T-helper 2 cell treated with Interferon-gamma antibody and Interleukin-4, amounts not matched to agents 100 ng/mL and 5 ng/mL, for 36 hours (primary cell): ENCODE results near the gene RIMS3. TPM values are rescaled to one million over a fixed set of nuclear protein-coding genes. Genes with fewer than 3 reads are reported as not detected.

Source experiments
- intact Hi-C: fragments of 100-400 bp; cut with micrococcal nuclease; formaldehyde crosslinking; loops from one replicate; pipeline ENCODE4 v1.15.1; 2023
- total RNA-seq: library from RNA; stranded (reverse); gene quantifications from 2 replicates; pipeline ENCODE4 v1.2.3, GENCODE V29; 2022

Gene RIMS3
- total RNA-seq, 1 donor from 2014 or later: 2.5 TPM

DNA sequence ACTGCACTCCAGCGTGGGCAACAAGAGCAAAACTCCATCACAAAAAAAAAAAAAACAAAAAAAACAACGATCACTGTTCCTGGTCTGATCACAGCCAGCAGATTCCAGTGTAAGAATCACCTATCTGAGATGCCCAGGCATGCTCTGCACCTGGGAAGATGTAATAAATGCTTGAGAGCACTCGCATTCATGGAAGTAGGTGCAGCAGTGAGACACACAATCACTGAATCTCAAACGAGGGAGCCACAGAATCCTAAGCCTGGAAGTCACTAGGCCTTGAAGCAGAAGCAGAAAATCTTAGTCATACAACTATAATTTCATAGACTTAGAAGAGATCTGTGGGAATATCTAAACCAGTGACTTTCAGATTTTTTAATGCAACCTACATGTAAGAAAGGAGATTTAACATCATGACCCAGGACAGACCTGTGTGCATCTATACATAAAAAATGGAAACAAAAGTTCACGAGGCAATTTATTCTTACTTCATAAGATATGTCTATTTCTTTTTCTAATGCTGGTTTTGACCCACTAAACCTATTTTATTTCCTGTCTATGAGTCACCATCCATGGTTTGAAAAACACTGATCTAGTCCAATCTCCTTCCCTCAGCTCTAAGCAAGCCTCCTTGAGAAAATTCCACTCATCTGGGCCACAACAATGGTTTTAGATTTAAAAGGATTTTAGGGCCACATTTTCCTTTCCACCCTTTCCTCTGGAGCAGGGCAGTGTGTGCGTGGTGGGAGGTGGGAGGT lies 30.4 kb downstream of the RIMS3 start:
- intact Hi-C loops: no loop called here

- intact Hi-C loops: no loop called here
Measured at GRCh38 chr1:40633931-40634376, 31.5 kb downstream of the RIMS3 start.

DNA sequence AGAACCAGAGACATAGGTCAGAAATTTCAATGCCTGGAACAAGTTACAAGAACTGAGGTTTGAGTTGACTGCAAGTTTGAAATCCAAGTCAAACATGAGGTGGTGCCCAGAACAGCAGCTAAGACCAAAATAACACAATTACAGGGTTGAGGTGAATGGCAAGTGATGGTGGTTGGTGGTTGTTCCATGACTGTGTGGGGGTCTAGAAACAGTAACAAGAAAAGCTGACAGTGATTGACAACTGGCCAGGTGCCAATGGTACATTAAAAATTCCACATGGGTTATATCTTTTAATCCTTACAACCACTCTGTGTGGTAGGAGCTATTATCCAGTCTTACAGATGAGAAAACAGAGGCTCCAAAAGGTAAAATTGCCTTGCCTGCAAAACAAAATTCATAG lies 32.0 kb downstream of the RIMS3 start:
- intact Hi-C loops: no loop called here

DNA sequence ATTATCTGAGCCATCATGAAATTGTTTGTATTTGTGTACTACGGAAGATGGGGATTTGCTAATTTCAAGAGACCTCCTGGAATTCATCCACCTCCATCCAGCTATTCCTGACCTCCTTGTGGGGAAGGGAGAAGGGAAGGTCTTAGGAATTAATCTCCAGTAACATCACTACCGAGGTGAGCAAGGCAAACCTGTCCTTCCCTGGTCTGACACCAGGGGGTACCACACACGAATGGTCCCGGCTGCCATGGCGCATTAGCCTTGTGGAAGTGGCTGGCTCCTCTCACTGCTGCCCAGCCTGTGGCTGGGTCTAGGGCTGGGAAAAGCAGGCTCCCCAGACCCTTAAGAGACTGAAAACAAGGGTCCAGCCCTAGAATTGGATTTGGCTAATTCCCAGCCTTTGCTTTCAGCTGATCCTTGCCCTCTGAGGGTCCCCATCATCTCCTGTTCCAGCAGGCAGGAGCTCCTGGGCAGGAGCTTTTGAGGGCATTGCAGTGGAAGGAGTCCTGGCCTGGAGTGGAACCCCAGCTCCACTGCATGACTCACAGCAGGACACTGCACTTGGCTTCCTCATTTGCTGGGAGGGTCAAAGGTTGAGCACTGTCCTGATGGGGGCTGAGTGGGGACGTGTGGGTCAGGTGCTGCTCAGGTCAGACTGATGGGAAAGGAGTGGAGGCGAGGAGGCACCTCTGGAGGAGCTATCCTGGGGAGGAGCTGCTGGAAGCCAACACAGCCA lies 34.8 kb downstream of the RIMS3 start:
- intact Hi-C loops: no loop called here

DNA sequence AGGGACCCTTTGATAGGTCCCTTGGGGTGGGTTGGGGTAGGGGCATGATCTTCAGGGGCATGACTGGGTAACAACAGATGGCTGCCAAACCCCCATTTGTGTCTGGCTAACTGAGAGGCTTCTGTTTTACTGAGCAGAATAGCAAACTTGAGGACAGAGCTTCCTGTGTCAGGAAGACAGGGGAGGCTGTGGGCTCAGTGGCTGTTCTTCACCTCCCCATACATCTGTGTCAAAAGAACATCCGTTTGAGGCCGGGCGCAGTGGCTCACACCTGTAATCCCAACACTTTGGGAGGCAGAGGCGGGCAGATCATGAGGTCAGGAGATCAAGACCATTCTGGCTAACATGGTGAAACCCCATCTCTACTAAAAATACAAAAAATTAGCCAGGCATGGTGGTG lies 35.9 kb downstream of the RIMS3 start:
- intact Hi-C loops: loop anchor here (5.0 kb wide), 1 partner anchor 38 kb away; the partner anchor contains the start of gene RIMS3

GRCh38 chr1:40628903-40629292 lies 36.6 kb downstream of the RIMS3 start:
- intact Hi-C loops: loop anchor here (5.0 kb wide), 1 partner anchor 38 kb away; the partner anchor contains the start of gene RIMS3

- intact Hi-C loops: loop anchor here (5.0 kb wide), 1 partner anchor 39 kb away; the partner anchor contains the start of gene RIMS3
Measured at GRCh38 chr1:40627987-40628902, 37.2 kb downstream of the RIMS3 start.

DNA sequence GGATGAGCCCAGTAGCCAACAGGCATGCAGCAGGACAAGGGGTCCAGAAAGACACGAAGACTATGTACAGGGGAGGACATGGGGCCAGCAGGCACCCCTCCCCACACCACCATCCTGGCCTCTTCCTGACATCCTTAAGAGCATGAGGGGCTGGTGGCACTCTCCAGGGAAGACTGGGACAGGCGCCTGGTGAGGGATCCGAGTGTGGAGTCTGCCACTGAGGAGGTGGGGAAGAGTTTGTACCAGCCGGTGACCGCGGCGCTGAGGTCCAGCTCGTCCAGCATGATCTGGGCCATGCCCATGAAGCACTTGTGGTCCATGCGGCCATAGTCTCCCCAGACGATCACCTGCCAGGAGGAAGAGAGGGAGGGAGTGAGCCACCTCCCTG lies 39.1 kb downstream of the RIMS3 start:
- intact Hi-C loops: loop anchor here (5.0 kb wide), 1 partner anchor 41 kb away; the partner anchor contains the start of gene RIMS3

DNA sequence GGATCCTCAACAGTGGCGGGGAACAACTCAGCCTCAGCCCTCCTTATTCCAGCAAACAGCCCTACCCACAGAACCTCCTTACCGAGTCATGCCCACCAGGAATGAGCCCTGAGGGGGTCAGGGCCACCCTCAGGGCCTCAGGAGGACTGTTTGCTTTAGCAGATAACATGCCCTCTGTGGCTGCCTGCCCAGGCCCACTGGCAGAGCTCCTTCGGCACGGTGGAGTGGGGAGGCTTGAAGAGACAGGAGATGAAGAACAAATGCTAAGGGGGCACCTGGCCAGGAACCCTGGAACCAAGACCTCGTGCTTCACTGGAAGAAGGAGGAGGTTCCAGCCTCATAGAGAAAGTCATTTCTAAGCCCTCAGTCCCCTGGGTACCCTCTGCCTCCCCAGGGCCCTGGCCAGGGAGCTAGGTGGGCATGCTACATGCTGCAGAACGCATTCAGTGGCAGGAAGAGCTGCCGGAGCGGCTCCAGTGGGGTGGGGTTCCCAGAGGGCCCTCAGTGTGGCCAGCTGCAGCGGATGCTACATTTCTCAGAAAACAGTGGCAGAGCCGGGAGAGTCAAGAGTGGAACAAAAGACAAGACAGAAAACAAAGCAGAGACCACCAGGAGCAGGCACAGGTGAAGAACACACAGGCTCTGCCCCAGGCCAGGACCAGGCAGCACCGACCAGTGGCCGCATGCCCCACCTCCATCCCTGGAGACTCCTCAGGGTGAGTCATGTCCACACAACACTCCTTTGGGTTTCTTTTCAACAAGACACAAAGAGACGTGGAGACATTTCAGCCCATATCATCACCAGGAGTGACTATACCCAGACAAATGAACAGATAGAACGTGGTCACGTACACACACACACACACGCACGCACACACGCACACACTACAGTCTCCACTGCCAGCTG lies 39.8 kb downstream of the RIMS3 start:
- intact Hi-C loops: loop anchor here (5.0 kb wide), 1 partner anchor 42 kb away; the partner anchor contains the start of gene RIMS3

DNA sequence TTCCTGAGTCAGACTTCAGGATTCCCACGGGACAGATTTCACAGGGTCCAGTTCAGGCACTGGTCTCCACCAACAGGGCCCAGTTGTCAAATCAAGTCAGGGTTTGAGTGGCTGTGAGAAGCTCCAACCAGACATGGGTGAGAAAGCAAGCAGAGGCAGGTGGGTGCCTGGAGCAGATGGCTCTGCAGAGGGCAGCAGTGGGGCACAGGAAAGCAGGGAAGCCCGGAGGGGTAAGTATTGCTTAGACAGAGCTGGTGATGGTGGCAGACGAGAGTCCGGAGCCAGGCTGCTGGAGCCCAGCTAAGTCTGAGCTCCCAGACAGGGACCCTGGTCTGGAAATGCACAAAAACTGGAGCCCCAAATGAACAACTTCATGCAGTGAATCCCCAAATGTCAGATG lies 40.4 kb downstream of the RIMS3 start:
- intact Hi-C loops: loop anchor here (5.0 kb wide), 1 partner anchor 42 kb away; the partner anchor contains the start of gene RIMS3

DNA sequence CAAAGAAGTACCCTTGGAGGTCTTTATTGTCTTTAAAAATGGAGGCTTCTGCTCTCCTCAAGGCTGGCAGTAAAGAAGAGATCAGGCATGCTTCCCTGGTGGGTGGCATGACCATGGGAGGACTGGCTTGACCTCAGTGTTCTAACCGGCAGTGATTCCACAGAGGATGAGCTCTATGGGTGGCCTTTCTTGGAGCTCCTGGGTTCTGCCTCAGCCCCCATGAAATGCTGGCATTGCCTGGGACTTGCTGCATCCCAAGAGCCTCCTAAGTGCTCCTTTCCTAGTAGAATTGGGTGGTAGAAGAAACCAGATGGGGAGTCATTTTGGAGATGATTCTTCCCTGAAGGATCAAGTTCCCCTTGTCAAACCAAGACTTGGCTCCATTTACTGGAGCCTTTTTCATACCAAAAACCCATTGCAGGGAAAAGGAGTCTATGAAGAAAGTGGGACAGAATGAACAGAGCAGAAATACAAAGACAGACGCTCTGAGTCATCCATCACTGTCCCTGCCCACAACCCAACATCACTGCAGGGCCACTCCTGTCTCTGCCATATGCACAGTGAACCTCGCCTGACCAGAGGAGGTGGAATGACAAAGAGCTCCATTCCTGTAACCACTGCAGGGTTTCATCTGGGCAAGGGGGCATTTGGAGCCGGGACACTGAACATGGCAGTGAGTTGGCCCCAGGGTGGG lies 42.4 kb downstream of the RIMS3 start:
- intact Hi-C loops: no loop called here

DNA sequence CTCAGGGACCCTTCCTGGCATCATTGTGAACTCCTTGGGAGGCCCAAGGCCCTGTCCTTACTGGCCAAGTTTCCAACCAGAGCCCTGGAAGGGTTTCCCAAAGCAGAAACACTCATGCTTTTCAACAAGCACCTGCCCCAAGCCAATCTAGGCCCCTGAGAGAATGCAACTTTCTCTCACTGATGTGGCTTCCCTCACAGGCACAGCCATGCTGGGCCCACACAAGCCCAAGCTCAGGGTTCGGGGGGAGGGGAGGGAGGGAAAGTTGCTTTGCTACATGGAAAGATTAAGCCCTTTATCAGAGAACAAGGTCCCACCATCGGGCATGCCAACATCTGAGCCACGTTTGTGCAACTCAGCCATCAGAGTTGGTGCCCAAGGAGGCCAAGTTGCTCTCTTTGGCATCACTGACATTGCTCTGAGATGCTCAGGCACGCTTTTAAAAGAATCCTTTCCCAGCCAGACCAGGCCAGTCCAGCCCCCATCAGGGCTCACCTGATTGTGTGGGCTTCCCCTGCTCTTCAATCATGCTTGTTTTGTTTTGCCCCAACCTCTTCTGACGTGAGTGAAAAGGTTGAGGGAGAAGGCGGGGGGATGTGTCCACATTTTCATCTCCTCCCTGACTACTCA lies 43.5 kb downstream of the RIMS3 start:
- intact Hi-C loops: no loop called here

DNA sequence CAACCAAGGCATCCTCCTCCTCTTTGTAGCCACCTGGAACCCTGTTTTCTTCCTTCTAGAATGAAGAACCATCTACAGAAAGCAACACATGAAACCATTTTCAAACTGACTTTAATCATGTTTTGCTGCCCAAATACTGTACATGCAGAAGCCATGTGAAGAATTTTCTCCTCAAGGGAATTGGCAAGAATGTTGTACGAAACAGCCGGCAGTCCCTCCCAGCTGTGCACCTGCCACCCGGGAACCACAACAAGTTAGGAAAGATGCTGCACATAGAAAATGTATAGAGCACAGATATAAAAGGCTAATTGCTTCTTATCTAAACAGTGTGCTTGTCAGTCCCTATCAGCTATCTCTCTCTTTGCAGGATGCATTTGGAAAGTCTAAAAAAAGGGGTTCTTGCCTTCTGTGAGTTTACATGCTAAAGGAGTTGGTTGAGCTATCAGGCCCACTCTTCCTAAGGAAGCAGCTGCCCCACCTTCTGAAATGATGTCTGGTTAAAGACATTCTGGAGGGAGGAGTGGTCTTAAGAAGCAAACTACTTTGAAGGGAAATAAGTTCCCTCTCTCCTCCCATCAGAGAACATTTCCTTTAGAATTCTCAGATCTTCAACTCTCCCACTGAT lies 44.8 kb downstream of the RIMS3 start:
- intact Hi-C loops: no loop called here

- intact Hi-C loops: no loop called here
Measured at GRCh38 chr1:40620150-40620549, 45.3 kb downstream of the RIMS3 start.

GRCh38 chr1:40618108-40618507 lies 47.4 kb downstream of the RIMS3 start:
- intact Hi-C loops: no loop called here

DNA sequence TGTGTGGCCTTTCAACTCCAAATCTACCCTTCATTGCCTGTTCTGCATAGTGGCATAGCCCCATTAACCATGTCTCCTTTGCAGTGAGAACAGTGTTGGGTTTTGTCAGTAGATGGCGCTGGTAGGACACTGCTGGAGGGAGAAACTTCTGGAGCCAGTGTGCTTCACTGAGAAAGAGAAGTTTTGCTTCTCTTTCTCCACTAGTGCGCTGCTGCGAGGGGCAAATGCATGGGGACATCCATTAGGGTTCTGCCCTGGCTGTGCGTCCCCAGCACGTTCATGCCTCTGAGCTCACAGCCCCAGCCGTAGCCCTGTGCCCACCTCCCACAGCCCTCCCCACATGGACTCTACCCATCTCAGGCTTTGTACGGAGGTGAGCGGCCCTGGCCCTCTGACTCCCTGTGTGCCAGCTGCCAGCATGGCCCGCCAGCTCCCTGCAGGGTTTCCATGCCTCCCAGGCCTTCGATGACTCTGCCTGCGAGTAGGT lies 53.1 kb downstream of the RIMS3 start:
- intact Hi-C loops: loop anchor here (1.0 to 5.0 kb wide), 4 partner anchors 57 to 340 kb away; no protein-coding TSS in a partner anchor

GRCh38 chr1:40610156-40610555 lies 55.3 kb downstream of the RIMS3 start:
- intact Hi-C loops: loop anchor here (5.0 kb wide), 1 partner anchor 162 kb away; no protein-coding TSS in a partner anchor

- intact Hi-C loops: no loop called here
Measured at GRCh38 chr1:40607921-40608320, 57.6 kb downstream of the RIMS3 start.
